Panc1 (cell line): ENCODE data around the gene ACTL6B. TPM values are rescaled to one million over a fixed set of nuclear protein-coding genes. Genes with fewer than 3 reads are reported as not detected.

ENCODE experiments used
- ATAC-seq: fragments of 200-7000 bp; cut with Tn5 transposase; 2 replicates; pipeline ENCODE4 v1.9.1; 2020; ENCODE audit warnings: mild to moderate bottlenecking, moderate library complexity
- BruUV-seq: library from RNA; stranded (reverse); fragments of 400-500 nt; replicated peaks from 2 replicates; lab custom pipeline; 2021; lab: Mats Ljungman, UMichigan
- CTCF ChIA-PET: fragments of 300-600 bp; sonication (Branson Sonifier 250); formaldehyde crosslinking; loops from one replicate; lab custom pipeline; 2022; ENCODE audit warnings: antibody characterized with exemption; lab: Charles Lee
- POLR2A ChIA-PET: fragments of 300-600 bp; sonication (Branson Sonifier 250); formaldehyde crosslinking; loops from one replicate; lab custom pipeline; 2022; ENCODE audit warnings: antibody characterized with exemption; lab: Charles Lee
- DNase-seq: peaks from one replicate; pipeline ENCODE4 v3.0.0-alpha.2; 2010; ENCODE audit warnings: low read depth, low spot score
- H3K27ac ChIP-seq: 2 replicates; pipeline ENCODE4 v1.5.1; 2011; ENCODE audit warnings: mild to moderate bottlenecking, low read length, inconsistent platforms
- H3K27me3 ChIP-seq: fragments of 200-500 bp; sonication (Bioruptor generic); 2 replicates; pipeline ENCODE4 v1.6.0; 2014; ENCODE audit warnings: low read length, inconsistent platforms; ENCODE audit not compliant: control insufficient read depth, insufficient read depth
- H3K36me3 ChIP-seq: fragments of 200-500 bp; sonication (Bioruptor generic); 2 replicates; pipeline ENCODE4 v1.5.1; 2014; ENCODE audit warnings: inconsistent platforms, mild to moderate bottlenecking, low read length, moderate library complexity; ENCODE audit not compliant: control insufficient read depth, insufficient read depth
- H3K4me1 ChIP-seq: 2 replicates; pipeline ENCODE4 v1.5.1; 2011; ENCODE audit warnings: inconsistent platforms, mild to moderate bottlenecking, low read length, moderate library complexity; ENCODE audit not compliant: control insufficient read depth, insufficient read depth
- H3K4me3 ChIP-seq, 2 experiments: 2 replicates each; pipeline ENCODE4 v1.5.1; 2011 to 2012; ENCODE audit warnings: low read depth in 2 of 2, low read length in 2 of 2, mild to moderate bottlenecking in 2 of 2, inconsistent platforms in 1 of 2, moderate library complexity in 1 of 2
- H3K9me3 ChIP-seq: fragments of 200-500 bp; sonication (Bioruptor generic); 2 replicates; pipeline ENCODE4 v1.5.1; 2014; ENCODE audit warnings: low read depth, mild to moderate bottlenecking, inconsistent platforms, low read length, moderate library complexity; ENCODE audit not compliant: control insufficient read depth, insufficient read depth
- CTCF ChIP-seq: fragments of 450-650 bp; IDR thresholded peaks from 2 replicates; pipeline ENCODE4 v1.5.1; 2017; ENCODE audit warnings: mild to moderate bottlenecking
- POLR2AphosphoS5 ChIP-seq: IDR thresholded peaks from 2 replicates; pipeline ENCODE4 v1.6.1; 2012; ENCODE audit warnings: mild to moderate bottlenecking, low read depth, low read length, moderate library complexity
- REST ChIP-seq, 2 experiments: IDR thresholded peaks; 2 replicates each; pipeline ENCODE4 v1.6.1; 2011 to 2012; ENCODE audit warnings: low read depth in 2 of 2, control low read depth in 1 of 2, low read length in 1 of 2, mild to moderate bottlenecking in 1 of 2, moderate library complexity in 1 of 2; ENCODE audit not compliant: insufficient read depth in 1 of 2
- SIN3A ChIP-seq: IDR thresholded peaks from 2 replicates; pipeline ENCODE4 v1.6.1; 2012; ENCODE audit warnings: low read depth, mild to moderate bottlenecking, low read length, moderate library complexity, borderline replicate concordance; ENCODE audit not compliant: insufficient read depth
- TCF7L2 ChIP-seq: IDR thresholded peaks from 2 replicates; pipeline ENCODE4 v1.6.1; 2011; ENCODE audit warnings: mild to moderate bottlenecking, low read depth, low read length, inconsistent platforms
- in situ Hi-C: cut with HindIII; loops from 2 replicates; pipeline ENCODE4 v1.10.0; 2016; ENCODE audit warnings: low sequenced_read_pairs, low pct_unique_long_range_greater_than_20kb
- intact Hi-C: fragments of 100-400 bp; cut with micrococcal nuclease; formaldehyde crosslinking; loops from one replicate; pipeline ENCODE4 v1.10.0; 2022; ENCODE audit not compliant: unreplicated experiment
- total RNA-seq: library from RNA; stranded (reverse); gene quantifications from one replicate; pipeline ENCODE4 v1.2.1, GENCODE V29; 2021; ENCODE audit not compliant: unreplicated experiment

ACTL6B gene
- total RNA-seq, 1 experiment from 2014 or later, result not detected

- H3K9me3 ChIP-seq, result no peaks in the 10 kb centered on the region
- TF ChIP-seq POLR2AphosphoS5 (no peak; the same call in 1 of the 2 replicates), REST (IDR thresholded peaks at IDR 0.05; ENCODE audit: insufficient read depth in 1 of 2, low read depth in 2 of 2, low read length in 1 of 2) (no peak), SIN3A (no peak), TCF7L2 (no peak), CTCF (no peak)
- intact Hi-C loops (loop anchor here (10.0 kb wide), 1 partner anchor 45 kb away; no protein-coding TSS in a partner anchor), in situ Hi-C loops (no loop called here)
- no peak overlapping the region for H3K4me3 ChIP-seq
- ATAC-seq (peak; percentile 31), DNase-seq (no peak)
- no TSS peak for BruUV-seq
- peak overlapping the region; percentile 75 for H3K27ac ChIP-seq
- ChIA-PET CTCF (interaction anchor here (0.6 to 1.4 kb wide), 3 partner anchors 35 to 67 kb away, joined by 3 to 8 read pairs (median 6); no protein-coding TSS in a partner anchor), POLR2A (interaction anchor here (0.5 to 0.7 kb wide), 2 partner anchors 28 to 211 kb away, joined by 3 to 6 read pairs; no protein-coding TSS in a partner anchor)
- no peaks in the 10 kb centered on the region; the same call in 1 of the 2 replicates for H3K36me3 ChIP-seq
- H3K27me3 ChIP-seq, result no peaks in the 10 kb centered on the region
- H3K4me1 ChIP-seq, result peaks cover 57% of the 10 kb centered on the region
Measured at GRCh38 chr7:100679927-100680575, 23.8 kb upstream of the ACTL6B start.

GRCh38 chr7:100679129-100679926 is 23.1 kb upstream of the ACTL6B start:
- no peak for TF ChIP-seq SIN3A
- TF ChIP-seq POLR2AphosphoS5, result no peak; the same call in 1 of the 2 replicates
- no peak for TF ChIP-seq TCF7L2
- no peak for TF ChIP-seq CTCF
- H3K27ac ChIP-seq, result peak overlapping the region; percentile 75
- H3K9me3 ChIP-seq, result no peaks in the 10 kb centered on the region
- ATAC-seq, result peak; percentile 37
- POLR2A ChIA-PET, result no interaction called here
- in situ Hi-C loops, result no loop called here
- H3K4me1 ChIP-seq, result peaks cover 57% of the 10 kb centered on the region
- no peaks in the 10 kb centered on the region for H3K27me3 ChIP-seq
- H3K36me3 ChIP-seq, result peaks cover 3% of the 10 kb centered on the region
- intact Hi-C loops, result no loop called here
- no peak for DNase-seq
- CTCF ChIA-PET, result interaction anchor here (0.6 kb wide), 3 partner anchors 13 to 62 kb away, joined by 3 to 6 read pairs (median 5); no protein-coding TSS in a partner anchor
- no TSS peak for BruUV-seq
- no peak overlapping the region for H3K4me3 ChIP-seq
